Chondrocyte (in vitro differentiated cells): ENCODE results near the gene ALDH1A2. TPM values are rescaled to one million over a fixed set of nuclear protein-coding genes. Genes with fewer than 3 reads are reported as not detected.
"Not testable (repeated sequence)": the region's sequence is repeated elsewhere in the genome, so short reads cannot be mapped to it uniquely, and the experiment has no call there.

Experiments
- DNase-seq: peaks from one replicate; pipeline ENCODE4 v3.0.0; 2021; ENCODE audit warnings: mixed read lengths, low spot score
- H3K27ac Mint-ChIP-seq: one replicate; pipeline ENCODE4 v1.8.0; 2021; ENCODE audit warnings: mild to moderate bottlenecking, moderate library complexity, mixed read lengths; ENCODE audit not compliant: unreplicated experiment
- H3K27me3 Mint-ChIP-seq: 2 replicates; pipeline ENCODE4 v1.8.0; 2021; ENCODE audit warnings: low read depth, mixed read lengths
- H3K36me3 Mint-ChIP-seq: 2 replicates; pipeline ENCODE4 v1.8.0; 2021; ENCODE audit warnings: low read depth, mixed read lengths
- H3K4me1 Mint-ChIP-seq: 2 replicates; pipeline ENCODE4 v1.8.0; 2021; ENCODE audit warnings: low read depth, mild to moderate bottlenecking, mixed read lengths
- H3K4me3 Mint-ChIP-seq: one replicate; pipeline ENCODE4 v1.8.0; 2021; ENCODE audit warnings: mild to moderate bottlenecking, moderate library complexity, mixed read lengths; ENCODE audit not compliant: unreplicated experiment
- H3K9me3 Mint-ChIP-seq: 2 replicates; pipeline ENCODE4 v1.8.0; 2021; ENCODE audit warnings: low read depth, mixed read lengths
- CTCF ChIP-seq: fragments of 200-600 bp; sonication (generic); IDR thresholded peaks from 2 replicates; pipeline ENCODE4 v1.5.0; 2021; ENCODE audit warnings: antibody characterized with exemption, mild to moderate bottlenecking, moderate library complexity
- total RNA-seq: library from RNA; stranded (reverse); gene quantifications from 3 replicates; pipeline ENCODE4 v1.2.1, GENCODE V29; 2021

The ALDH1A2 gene
- total RNA-seq, 1 donor from 2014 or later: not detected

- no peak overlapping the region for H3K27ac Mint-ChIP-seq
- H3K27me3 Mint-ChIP-seq: peaks cover 25% of the 10 kb centered on the region
- peaks cover 13% of the 10 kb centered on the region for H3K4me1 Mint-ChIP-seq
- H3K36me3 Mint-ChIP-seq: no peaks in the 10 kb centered on the region
- no peak for DNase-seq
- H3K9me3 Mint-ChIP-seq: no peaks in the 10 kb centered on the region
- no peak overlapping the region for H3K4me3 Mint-ChIP-seq
- no peak for TF ChIP-seq CTCF
Measured at GRCh38 chr15:58038426-58039078, 27.0 kb downstream of the ALDH1A2 start.

- H3K9me3 Mint-ChIP-seq: no peaks in the 10 kb centered on the region
Measured at GRCh38 chr15:58037723-58038301, 27.7 kb downstream of the ALDH1A2 start.

GRCh38 chr15:58036579-58036978, 28.9 kb downstream of the ALDH1A2 start:
- H3K36me3 Mint-ChIP-seq: no peaks in the 10 kb centered on the region
- no peak for TF ChIP-seq CTCF
- no peak overlapping the region for H3K4me3 Mint-ChIP-seq
- peaks cover 13% of the 10 kb centered on the region for H3K4me1 Mint-ChIP-seq
- H3K9me3 Mint-ChIP-seq: no peaks in the 10 kb centered on the region
- no peak for DNase-seq
- no peak overlapping the region for H3K27ac Mint-ChIP-seq
- H3K27me3 Mint-ChIP-seq: peaks cover 22% of the 10 kb centered on the region

More at GRCh38 chr15:58037723-58038301, 27.7 kb downstream of the ALDH1A2 start:
- Mint-ChIP-seq H3K36me3 (no peaks in the 10 kb centered on the region), H3K4me1 (peaks cover 13% of the 10 kb centered on the region), H3K4me3 (no peak overlapping the region), H3K27me3 (peaks cover 22% of the 10 kb centered on the region), H3K27ac (no peak overlapping the region)
- DNase-seq: no peak
- no peak for TF ChIP-seq CTCF

GRCh38 chr15:58028392-58028791, 37.1 kb downstream of the ALDH1A2 start:
- H3K27ac Mint-ChIP-seq, H3K4me1 Mint-ChIP-seq: not testable (repeated sequence)
- peaks cover 14% of the 10 kb centered on the region for H3K36me3 Mint-ChIP-seq

GRCh38 chr15:58026552-58026951, 39.0 kb downstream of the ALDH1A2 start:
- Mint-ChIP-seq H3K4me1 (no peaks in the 10 kb centered on the region), H3K9me3 (peaks cover 48% of the 10 kb centered on the region), H3K4me3 (no peak overlapping the region), H3K36me3 (peaks cover 14% of the 10 kb centered on the region), H3K27me3 (peaks cover 12% of the 10 kb centered on the region), H3K27ac (no peak overlapping the region)
- peak; percentile 75 for DNase-seq
- TF ChIP-seq CTCF: no peak

More at GRCh38 chr15:58028392-58028791, 37.1 kb downstream of the ALDH1A2 start:
- H3K4me3 Mint-ChIP-seq, DNase-seq: not testable (repeated sequence)
- Mint-ChIP-seq H3K27me3 (peaks cover 12% of the 10 kb centered on the region), H3K9me3 (peaks cover 42% of the 10 kb centered on the region)
